ENCODE data around the gene EXTL2. TPM values are rescaled to one million over a fixed set of nuclear protein-coding genes. Genes with fewer than 3 reads are reported as not detected.

Gene EXTL2
- polyA plus RNA-seq, 1 donor (not counting 4 experiments of a cell fraction or from before 2014, with no cell fraction given) = 20.2 TPM

DNA sequence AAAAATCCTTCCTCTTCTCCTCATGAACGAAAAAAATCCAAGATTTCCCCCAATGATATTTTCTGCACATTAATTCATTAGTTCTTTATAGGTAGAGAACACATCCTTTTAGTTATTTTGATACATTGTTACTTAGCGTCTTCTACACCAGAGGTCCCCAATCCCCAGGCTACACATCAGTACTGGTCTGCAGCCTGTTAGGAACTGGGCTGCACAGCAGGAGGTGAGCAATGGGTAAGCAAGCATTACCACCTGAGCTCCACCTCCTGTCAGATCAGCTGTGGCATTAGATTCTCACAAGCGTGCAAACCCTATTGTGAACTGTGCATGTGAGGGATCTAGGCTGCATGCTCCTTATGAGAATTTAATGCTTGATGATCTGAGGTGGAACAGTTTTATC is 13.0 kb downstream of the EXTL2 start:
- Histone ChIP-seq H3K4me1 (ENCODE audit: control insufficient read depth, extremely low read depth, insufficient read depth, low read length) (no peaks in the 10 kb centered on the region), H3K4me3 (ENCODE audit: control insufficient read depth in 2 of 3, extremely low read depth in 1 of 3, insufficient read depth in 2 of 3, low read depth in 1 of 3, low read length in 3 of 3) (no peak overlapping the region), H2AFZ (ENCODE audit: control insufficient read depth, low read length) (no peak overlapping the region), H3K9ac (ENCODE audit: control insufficient read depth, extremely low read depth, insufficient read depth, low read length) (no peak overlapping the region), H3K36me3 (ENCODE audit: control insufficient read depth in 2 of 2, extremely low read depth in 1 of 2, insufficient read depth in 2 of 2, low read length in 2 of 2) (peaks cover 0 to 1% of the 10 kb centered on the region in 2 experiments), H3K4me2 (ENCODE audit: control insufficient read depth, extremely low read depth, insufficient read depth, low read depth, low read length) (no peak overlapping the region), H3K9me1 (ENCODE audit: control insufficient read depth, extremely low read depth, insufficient read depth, low read length) (no peaks in the 10 kb centered on the region), H3K27ac (ENCODE audit: control insufficient read depth, insufficient read depth, low read length) (no peak overlapping the region), H3K79me2 (ENCODE audit: control insufficient read depth, insufficient read depth, low read length) (no peaks in the 10 kb centered on the region), H3K27me3 (ENCODE audit: control insufficient read depth, extremely low read depth, insufficient read depth, low read length) (no peaks in the 10 kb centered on the region), H3K9me3 (ENCODE audit: control insufficient read depth, low read depth, low read length) (no peaks in the 10 kb centered on the region), H4K20me1 (ENCODE audit: control insufficient read depth, extremely low read depth, insufficient read depth, low read length) (no peaks in the 10 kb centered on the region)
- FAIRE-seq (no peak), DNase-seq (ENCODE audit: low read depth, low spot score) (no peak)
- no peak for TF ChIP-seq CTCF (optimal IDR thresholded peaks at IDR 0.05 in 1 of 3, IDR thresholded peaks at IDR 0.05 in 1 of 3, conservative IDR thresholded peaks at IDR 0.05 in 1 of 3; ENCODE audit: extremely low read depth in 1 of 3, insufficient read depth in 2 of 3, low read length in 3 of 3)
- TF ChIP-seq EZH2 (IDR thresholded peaks at IDR 0.05; ENCODE audit: low read length) = no peak
- dilution Hi-C loops (cut with MboI; ENCODE audit: extremely low pct_ligation_motif_present, low sequenced_read_pairs) = no loop called here

DNA sequence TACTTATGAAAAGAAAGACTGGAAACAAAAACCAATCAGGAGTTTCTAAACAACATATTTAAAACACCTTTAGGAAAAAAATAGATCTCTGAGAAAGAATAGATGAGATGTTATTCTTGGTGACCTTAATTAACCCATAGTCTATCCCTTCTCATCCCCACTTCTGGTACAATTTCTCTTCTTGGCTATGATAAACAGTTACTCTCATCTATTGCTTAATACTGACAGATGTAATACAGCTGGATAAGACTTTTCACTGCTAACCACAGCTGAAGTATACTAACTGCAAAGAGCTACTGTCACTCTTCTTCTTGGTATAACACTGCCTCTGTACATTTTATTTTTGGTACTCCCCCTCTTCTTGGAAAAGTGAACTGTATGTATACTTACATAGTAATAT is 15.2 kb downstream of the EXTL2 start:
- FAIRE-seq (no peak), DNase-seq (ENCODE audit: low read depth, low spot score) (no peak)
- no peaks in the 10 kb centered on the region for H3K27me3 ChIP-seq (ENCODE audit: control insufficient read depth, extremely low read depth, insufficient read depth, low read length)
- H3K36me3 ChIP-seq (ENCODE audit: control insufficient read depth in 2 of 2, extremely low read depth in 1 of 2, insufficient read depth in 2 of 2, low read length in 2 of 2) = no peaks in the 10 kb centered on the region
- no peaks in the 10 kb centered on the region for H3K4me1 ChIP-seq (ENCODE audit: control insufficient read depth, extremely low read depth, insufficient read depth, low read length)
- H3K9me3 ChIP-seq (ENCODE audit: control insufficient read depth, low read depth, low read length) = no peaks in the 10 kb centered on the region
- no peak overlapping the region for H3K9ac ChIP-seq (ENCODE audit: control insufficient read depth, extremely low read depth, insufficient read depth, low read length)
- H3K27ac ChIP-seq (ENCODE audit: control insufficient read depth, insufficient read depth, low read length) = no peak overlapping the region
- no peak for TF ChIP-seq EZH2 (IDR thresholded peaks at IDR 0.05; ENCODE audit: low read length)
- TF ChIP-seq CTCF (optimal IDR thresholded peaks at IDR 0.05 in 1 of 3, IDR thresholded peaks at IDR 0.05 in 1 of 3, conservative IDR thresholded peaks at IDR 0.05 in 1 of 3; ENCODE audit: extremely low read depth in 1 of 3, insufficient read depth in 2 of 3, low read length in 3 of 3) = no peak
- H3K9me1 ChIP-seq (ENCODE audit: control insufficient read depth, extremely low read depth, insufficient read depth, low read length) = no peaks in the 10 kb centered on the region
- dilution Hi-C loops (cut with MboI; ENCODE audit: extremely low pct_ligation_motif_present, low sequenced_read_pairs) = no loop called here
- H3K79me2 ChIP-seq (ENCODE audit: control insufficient read depth, insufficient read depth, low read length) = no peaks in the 10 kb centered on the region
- no peaks in the 10 kb centered on the region for H4K20me1 ChIP-seq (ENCODE audit: control insufficient read depth, extremely low read depth, insufficient read depth, low read length)
- H2AFZ ChIP-seq (ENCODE audit: control insufficient read depth, low read length) = no peak overlapping the region
- no peak overlapping the region for H3K4me2 ChIP-seq (ENCODE audit: control insufficient read depth, extremely low read depth, insufficient read depth, low read depth, low read length)
- H3K4me3 ChIP-seq (ENCODE audit: control insufficient read depth in 2 of 3, extremely low read depth in 1 of 3, insufficient read depth in 2 of 3, low read depth in 1 of 3, low read length in 3 of 3) = no peak overlapping the region
